ENCODE measurements around the gene ARID1A. TPM values are rescaled to one million over a fixed set of nuclear protein-coding genes. Genes with fewer than 3 reads are reported as not detected.
A peak's percentile ranks its signal among the peaks of the same experiment; 100 is the strongest.

Gene ARID1A
- total RNA-seq, 2 experiments from 2014 or later: 55.2 to 123 TPM

DNA sequence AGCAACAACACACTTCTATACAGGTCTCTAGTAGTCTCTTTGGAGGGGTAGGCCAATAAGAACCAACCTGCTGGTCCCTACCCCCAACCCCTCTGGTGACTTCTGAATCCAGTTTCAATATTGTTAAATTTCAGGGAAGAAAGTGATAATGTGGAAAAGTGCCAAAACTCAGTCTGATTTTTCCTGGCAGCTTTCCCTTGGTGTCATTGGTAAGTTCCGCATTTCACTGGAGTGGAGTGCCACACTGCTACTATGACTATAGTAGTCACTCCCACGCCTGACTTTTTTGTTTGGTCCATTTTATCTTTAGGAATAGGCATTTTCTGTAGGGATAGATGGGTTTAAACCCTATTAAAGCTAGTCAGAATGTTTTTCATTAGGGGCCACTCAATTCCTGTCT lies 5.7 kb upstream of the ARID1A start:
- no peak overlapping the region for H3K4me3 ChIP-seq (ENCODE audit: low read depth, low read length, poor library complexity, severe bottlenecking)
- CTCF ChIA-PET (ENCODE audit: unreplicated experiment): interaction anchor here (2.4 kb wide), 1 partner anchor 13 kb away, joined by 7 read pairs; no protein-coding TSS in a partner anchor
- no peak for DNase-seq (ENCODE audit: low spot score)
- H3K36me3 ChIP-seq (ENCODE audit: insufficient read depth, low read length): no peaks in the 10 kb centered on the region
- intact Hi-C loops (cut with micrococcal nuclease; ENCODE audit: unreplicated experiment): no loop called here
- H2AFZ ChIP-seq (ENCODE audit: low read length): 0 out of 2 replicates have a peak overlapping the region, but pooled peaks have one; percentile 28
- no TSS peak for BruUV-seq (replicated peaks)
- no peaks in the 10 kb centered on the region for H3K9me2 ChIP-seq (ENCODE audit: insufficient read depth, low read length)
- no peaks in the 10 kb centered on the region for H3K9me3 ChIP-seq (ENCODE audit: low read length)
- peaks cover 33% of the 10 kb centered on the region for H3K4me1 ChIP-seq (ENCODE audit: insufficient read depth, low read length, poor library complexity, severe bottlenecking)
- H3K27ac ChIP-seq (ENCODE audit: low read depth, low read length, poor library complexity, severe bottlenecking): no peak overlapping the region
- TF ChIP-seq EZH2phosphoT487 (IDR thresholded peaks at IDR 0.05; ENCODE audit: borderline replicate concordance, low read depth, low read length): no peak
- TF ChIP-seq, protein P1, sequence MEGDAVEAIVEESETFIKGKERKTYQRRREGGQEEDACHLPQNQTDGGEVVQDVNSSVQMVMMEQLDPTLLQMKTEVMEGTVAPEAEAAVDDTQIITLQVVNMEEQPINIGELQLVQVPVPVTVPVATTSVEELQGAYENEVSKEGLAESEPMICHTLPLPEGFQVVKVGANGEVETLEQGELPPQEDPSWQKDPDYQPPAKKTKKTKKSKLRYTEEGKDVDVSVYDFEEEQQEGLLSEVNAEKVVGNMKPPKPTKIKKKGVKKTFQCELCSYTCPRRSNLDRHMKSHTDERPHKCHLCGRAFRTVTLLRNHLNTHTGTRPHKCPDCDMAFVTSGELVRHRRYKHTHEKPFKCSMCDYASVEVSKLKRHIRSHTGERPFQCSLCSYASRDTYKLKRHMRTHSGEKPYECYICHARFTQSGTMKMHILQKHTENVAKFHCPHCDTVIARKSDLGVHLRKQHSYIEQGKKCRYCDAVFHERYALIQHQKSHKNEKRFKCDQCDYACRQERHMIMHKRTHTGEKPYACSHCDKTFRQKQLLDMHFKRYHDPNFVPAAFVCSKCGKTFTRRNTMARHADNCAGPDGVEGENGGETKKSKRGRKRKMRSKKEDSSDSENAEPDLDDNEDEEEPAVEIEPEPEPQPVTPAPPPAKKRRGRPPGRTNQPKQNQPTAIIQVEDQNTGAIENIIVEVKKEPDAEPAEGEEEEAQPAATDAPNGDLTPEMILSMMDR (conservative IDR thresholded peaks at IDR 0.05; ENCODE audit: low read length): no peak
- H3K4me2 ChIP-seq (ENCODE audit: low read length): no peak overlapping the region
- H3K79me2 ChIP-seq (ENCODE audit: insufficient read depth, low read depth, low read length): peaks cover 10% of the 10 kb centered on the region; the same call in 1 of the 2 replicates
- H4K20me1 ChIP-seq (ENCODE audit: insufficient read depth, low read length): no peaks in the 10 kb centered on the region
- POLR2A ChIA-PET: interaction anchor here (3.5 to 3.6 kb wide), 2 partner anchors 8 to 12 kb away, joined by 35 to 36 read pairs; no protein-coding TSS in a partner anchor

GRCh38 chr1:26690576-26691031 lies 5.2 kb upstream of the ARID1A start:
- H3K4me1 ChIP-seq (ENCODE audit: insufficient read depth, low read length, poor library complexity, severe bottlenecking): peaks cover 34% of the 10 kb centered on the region
- ChIA-PET POLR2A (interaction anchor here (0.6 to 4.2 kb wide), 4 partner anchors 8 to 128 kb away, joined by 4 to 36 read pairs (median 36); partner anchors contain the start of gene PIGV), CTCF (ENCODE audit: unreplicated experiment) (interaction anchor here (2.4 kb wide), 1 partner anchor 13 kb away, joined by 7 read pairs; no protein-coding TSS in a partner anchor)
- H2AFZ ChIP-seq (ENCODE audit: low read length): peak overlapping the region; percentile 28; the same call in 1 of the 2 replicates
- H3K36me3 ChIP-seq (ENCODE audit: insufficient read depth, low read length): no peaks in the 10 kb centered on the region
- H3K79me2 ChIP-seq (ENCODE audit: insufficient read depth, low read depth, low read length): peaks cover 10% of the 10 kb centered on the region; the same call in 1 of the 2 replicates
- H3K4me3 ChIP-seq (ENCODE audit: low read depth, low read length, poor library complexity, severe bottlenecking): no peak overlapping the region
- no TSS peak for BruUV-seq (replicated peaks)
- H3K9me3 ChIP-seq (ENCODE audit: low read length): no peaks in the 10 kb centered on the region
- intact Hi-C loops (cut with micrococcal nuclease; ENCODE audit: unreplicated experiment): no loop called here
- H3K4me2 ChIP-seq (ENCODE audit: low read length): no peak overlapping the region
- H3K27ac ChIP-seq (ENCODE audit: low read depth, low read length, poor library complexity, severe bottlenecking): no peak overlapping the region
- DNase-seq (ENCODE audit: low spot score): no peak
- H3K9me2 ChIP-seq (ENCODE audit: insufficient read depth, low read length): no peaks in the 10 kb centered on the region
- H4K20me1 ChIP-seq (ENCODE audit: insufficient read depth, low read length): no peaks in the 10 kb centered on the region
- TF ChIP-seq, protein P1 (conservative IDR thresholded peaks at IDR 0.05; ENCODE audit: low read length): no peak
- no peak for TF ChIP-seq EZH2phosphoT487 (IDR thresholded peaks at IDR 0.05; ENCODE audit: borderline replicate concordance, low read depth, low read length)

All from OCI-LY7 (cell line).